Activated naive CD8-positive, alpha-beta T cell treated with anti-CD3 and anti-CD28 coated beads, Interleukin-2, amount 10 ng/mL, durations not matched to agents 7 days and 5 days (primary cell): Measurements from ENCODE around the gene KRTAP5-1. TPM values are rescaled to one million over a fixed set of nuclear protein-coding genes. Genes with fewer than 3 reads are reported as not detected.

Source experiments
- ATAC-seq: fragments of 150-1000 bp; cut with Tn5 transposase; one replicate; pipeline ENCODE4 v1.10.0; 2021; ENCODE audit warnings: low read depth, moderate library complexity
- POLR2A ChIA-PET: fragments of 350-600 bp; sonication (Branson Sonifier 250); formaldehyde crosslinking; loops from one replicate; lab custom pipeline; 2021; ENCODE audit warnings: antibody characterized with exemption; lab: Charles Lee
- DNase-seq: peaks from one replicate; pipeline ENCODE4 v3.0.0; 2021
- H3K27ac Mint-ChIP-seq: one replicate; pipeline ENCODE4 v1.8.0; 2022; ENCODE audit warnings: mild to moderate bottlenecking, mixed read lengths
- H3K27me3 Mint-ChIP-seq: one replicate; pipeline ENCODE4 v1.8.0; 2022; ENCODE audit warnings: mild to moderate bottlenecking, moderate library complexity, mixed read lengths
- H3K36me3 Mint-ChIP-seq: one replicate; pipeline ENCODE4 v1.8.0; 2021; ENCODE audit warnings: mild to moderate bottlenecking, mixed read lengths
- H3K4me1 Mint-ChIP-seq: one replicate; pipeline ENCODE4 v1.8.0; 2021; ENCODE audit warnings: mixed read lengths
- H3K4me3 Mint-ChIP-seq: one replicate; pipeline ENCODE4 v1.8.0; 2022; ENCODE audit warnings: mild to moderate bottlenecking, moderate library complexity, mixed read lengths
- H3K9me3 Mint-ChIP-seq: one replicate; pipeline ENCODE4 v1.8.0; 2021; ENCODE audit warnings: mixed read lengths
- total RNA-seq, 2 experiments: library from RNA; stranded (reverse); gene quantifications; one replicate each; pipeline ENCODE4 v1.2.3, GENCODE V29; 2021

The KRTAP5-1 gene
- total RNA-seq, 2 experiments from 2014 or later: not detected

- peaks cover 7% of the 10 kb centered on the region for H3K27me3 Mint-ChIP-seq
- H3K27ac Mint-ChIP-seq: no peak overlapping the region
- H3K4me3 Mint-ChIP-seq: no peak overlapping the region
- no peaks in the 10 kb centered on the region for H3K9me3 Mint-ChIP-seq
- no peak for ATAC-seq
- no peak for DNase-seq
- POLR2A ChIA-PET: no interaction called here
- H3K4me1 Mint-ChIP-seq: no peaks in the 10 kb centered on the region
- no peaks in the 10 kb centered on the region for H3K36me3 Mint-ChIP-seq
These were observed 19.7 kb downstream of the KRTAP5-1 start for GRCh38 chr11:1565173-1565903.

DNA sequence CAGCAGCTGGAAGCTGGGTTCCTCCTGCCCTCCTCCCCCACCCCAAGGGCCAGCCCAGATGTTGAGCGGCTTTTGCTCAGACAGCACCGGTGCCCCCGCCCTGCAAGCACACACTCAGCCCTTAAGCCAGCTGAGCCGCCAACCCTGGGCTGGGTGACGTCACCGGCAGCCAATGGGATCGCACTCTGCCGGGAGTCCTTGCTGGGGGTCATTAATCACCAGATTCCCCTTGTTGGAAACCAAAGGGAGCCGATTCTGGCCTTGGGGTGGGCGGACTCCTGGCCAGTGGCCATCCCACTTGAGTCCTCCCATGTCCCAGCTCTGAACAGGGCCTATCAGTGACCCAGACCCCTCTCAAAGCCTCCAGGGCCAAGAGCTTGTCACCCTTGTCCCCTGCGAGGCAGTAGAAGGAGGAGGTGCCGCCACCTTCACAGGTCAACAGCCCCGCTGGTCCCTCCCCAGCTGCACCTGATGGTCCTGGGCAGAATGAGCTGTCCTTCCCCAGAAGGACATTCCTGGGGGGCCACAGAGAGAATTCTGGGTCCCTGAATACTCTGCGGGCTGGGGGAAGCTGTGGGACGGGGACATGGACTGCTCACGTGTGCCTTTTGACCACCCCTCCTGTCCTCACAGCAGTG lies 20.4 kb downstream of the KRTAP5-1 start:
- POLR2A ChIA-PET: no interaction called here
- no peaks in the 10 kb centered on the region for H3K9me3 Mint-ChIP-seq
- no peaks in the 10 kb centered on the region for H3K36me3 Mint-ChIP-seq
- ATAC-seq (no peak), DNase-seq (no peak)
- H3K4me1 Mint-ChIP-seq: no peaks in the 10 kb centered on the region
- peaks cover 4% of the 10 kb centered on the region for H3K27me3 Mint-ChIP-seq
- no peak overlapping the region for H3K27ac Mint-ChIP-seq
- H3K4me3 Mint-ChIP-seq: no peak overlapping the region

GRCh38 chr11:1563697-1564534 lies 21.2 kb downstream of the KRTAP5-1 start:
- H3K27me3 Mint-ChIP-seq: no peaks in the 10 kb centered on the region
- no peak overlapping the region for H3K27ac Mint-ChIP-seq
- no peak overlapping the region for H3K4me3 Mint-ChIP-seq
- H3K9me3 Mint-ChIP-seq: no peaks in the 10 kb centered on the region
- no peaks in the 10 kb centered on the region for H3K36me3 Mint-ChIP-seq
- ATAC-seq (no peak), DNase-seq (no peak)
- POLR2A ChIA-PET: no interaction called here
- H3K4me1 Mint-ChIP-seq: no peaks in the 10 kb centered on the region

- no peak overlapping the region for H3K4me3 Mint-ChIP-seq
- ATAC-seq (no peak), DNase-seq (no peak)
- no peaks in the 10 kb centered on the region for H3K36me3 Mint-ChIP-seq
- no peaks in the 10 kb centered on the region for H3K9me3 Mint-ChIP-seq
- no peak overlapping the region for H3K27ac Mint-ChIP-seq
- no peaks in the 10 kb centered on the region for H3K4me1 Mint-ChIP-seq
- POLR2A ChIA-PET: no interaction called here
- H3K27me3 Mint-ChIP-seq: no peaks in the 10 kb centered on the region
These were observed 21.9 kb downstream of the KRTAP5-1 start for GRCh38 chr11:1563149-1563638.

GRCh38 chr11:1562469-1563148 lies 22.5 kb downstream of the KRTAP5-1 start:
- H3K36me3 Mint-ChIP-seq: no peaks in the 10 kb centered on the region
- H3K27me3 Mint-ChIP-seq: no peaks in the 10 kb centered on the region
- no peak overlapping the region for H3K27ac Mint-ChIP-seq
- no peaks in the 10 kb centered on the region for H3K4me1 Mint-ChIP-seq
- DNase-seq: no peak
- H3K9me3 Mint-ChIP-seq: no peaks in the 10 kb centered on the region
- no peak overlapping the region for H3K4me3 Mint-ChIP-seq
- no peak for ATAC-seq
- POLR2A ChIA-PET: no interaction called here

- no peak overlapping the region for H3K27ac Mint-ChIP-seq
- ATAC-seq (no peak), DNase-seq (no peak)
- no peaks in the 10 kb centered on the region for H3K27me3 Mint-ChIP-seq
- POLR2A ChIA-PET: no interaction called here
- H3K4me1 Mint-ChIP-seq: no peaks in the 10 kb centered on the region
- H3K36me3 Mint-ChIP-seq: no peaks in the 10 kb centered on the region
- H3K4me3 Mint-ChIP-seq: no peak overlapping the region
- H3K9me3 Mint-ChIP-seq: no peaks in the 10 kb centered on the region
These were observed 23.1 kb downstream of the KRTAP5-1 start for GRCh38 chr11:1561955-1562354.

DNA sequence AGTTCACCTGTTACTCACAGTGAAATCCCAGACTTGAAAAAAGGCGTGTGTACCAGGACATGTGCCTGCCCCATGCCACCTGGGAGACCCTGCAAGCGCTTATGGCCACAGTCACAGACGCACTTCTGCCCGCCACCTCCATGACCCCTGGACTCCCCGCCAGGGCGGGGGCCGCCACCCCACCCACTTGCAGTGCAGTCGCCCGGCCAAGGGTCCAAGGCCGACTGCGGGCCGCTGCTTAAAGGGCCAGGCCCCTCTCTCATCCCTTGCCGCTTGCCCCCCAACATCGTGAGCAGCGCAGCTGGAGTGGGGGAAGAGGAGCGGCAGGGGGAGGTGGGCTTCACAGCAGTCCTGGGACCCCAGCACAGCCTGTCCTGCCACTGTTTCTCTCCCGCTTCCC lies 23.8 kb downstream of the KRTAP5-1 start:
- DNase-seq (no peak), ATAC-seq (no peak)
- H3K27me3 Mint-ChIP-seq: no peaks in the 10 kb centered on the region
- H3K4me1 Mint-ChIP-seq: no peaks in the 10 kb centered on the region
- no peaks in the 10 kb centered on the region for H3K9me3 Mint-ChIP-seq
- H3K4me3 Mint-ChIP-seq: no peak overlapping the region
- no peak overlapping the region for H3K27ac Mint-ChIP-seq
- POLR2A ChIA-PET: no interaction called here
- no peaks in the 10 kb centered on the region for H3K36me3 Mint-ChIP-seq

- no peak for ATAC-seq
- DNase-seq: no peak
- Mint-ChIP-seq H3K27ac (no peak overlapping the region), H3K4me1 (no peaks in the 10 kb centered on the region), H3K4me3 (no peak overlapping the region), H3K36me3 (no peaks in the 10 kb centered on the region), H3K9me3 (no peaks in the 10 kb centered on the region), H3K27me3 (no peaks in the 10 kb centered on the region)
- POLR2A ChIA-PET: no interaction called here
These were observed 24.3 kb downstream of the KRTAP5-1 start for GRCh38 chr11:1560649-1561251.

DNA sequence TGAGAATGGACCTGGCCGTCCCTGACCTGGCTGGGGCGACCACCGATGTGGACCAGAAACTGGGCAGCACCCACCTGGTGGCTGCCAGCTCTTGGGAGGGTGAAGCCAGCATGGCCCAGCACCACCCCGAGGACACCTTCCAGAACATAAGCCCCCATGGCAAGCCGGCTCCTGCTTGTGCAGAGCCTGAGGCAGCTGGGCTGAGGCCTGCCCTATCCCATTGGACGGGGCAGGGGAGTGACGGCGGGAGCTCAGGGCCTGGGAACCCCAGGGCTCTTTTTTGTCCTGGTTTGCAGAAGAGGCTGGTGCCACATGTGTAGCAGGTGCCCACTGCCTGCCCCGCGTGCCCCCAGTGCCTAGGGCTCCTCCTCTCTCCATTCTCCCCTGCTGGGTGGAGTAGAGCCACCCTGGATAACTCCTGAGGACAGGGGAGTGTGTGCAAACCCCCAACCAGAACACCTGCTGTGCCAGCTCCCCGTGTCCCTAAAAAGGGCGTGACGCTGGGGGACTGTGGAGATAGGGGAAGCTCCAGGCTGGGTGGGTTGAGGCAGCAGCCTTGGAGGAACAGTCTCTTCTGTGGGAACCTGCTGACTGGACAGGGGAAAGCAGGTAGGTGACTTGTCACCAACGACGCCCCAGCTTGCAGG lies 25.0 kb downstream of the KRTAP5-1 start:
- H3K4me3 Mint-ChIP-seq: no peak overlapping the region
- H3K36me3 Mint-ChIP-seq: no peaks in the 10 kb centered on the region
- DNase-seq (no peak), ATAC-seq (no peak)
- POLR2A ChIA-PET: no interaction called here
- no peak overlapping the region for H3K27ac Mint-ChIP-seq
- no peaks in the 10 kb centered on the region for H3K4me1 Mint-ChIP-seq
- no peaks in the 10 kb centered on the region for H3K9me3 Mint-ChIP-seq
- no peaks in the 10 kb centered on the region for H3K27me3 Mint-ChIP-seq

DNA sequence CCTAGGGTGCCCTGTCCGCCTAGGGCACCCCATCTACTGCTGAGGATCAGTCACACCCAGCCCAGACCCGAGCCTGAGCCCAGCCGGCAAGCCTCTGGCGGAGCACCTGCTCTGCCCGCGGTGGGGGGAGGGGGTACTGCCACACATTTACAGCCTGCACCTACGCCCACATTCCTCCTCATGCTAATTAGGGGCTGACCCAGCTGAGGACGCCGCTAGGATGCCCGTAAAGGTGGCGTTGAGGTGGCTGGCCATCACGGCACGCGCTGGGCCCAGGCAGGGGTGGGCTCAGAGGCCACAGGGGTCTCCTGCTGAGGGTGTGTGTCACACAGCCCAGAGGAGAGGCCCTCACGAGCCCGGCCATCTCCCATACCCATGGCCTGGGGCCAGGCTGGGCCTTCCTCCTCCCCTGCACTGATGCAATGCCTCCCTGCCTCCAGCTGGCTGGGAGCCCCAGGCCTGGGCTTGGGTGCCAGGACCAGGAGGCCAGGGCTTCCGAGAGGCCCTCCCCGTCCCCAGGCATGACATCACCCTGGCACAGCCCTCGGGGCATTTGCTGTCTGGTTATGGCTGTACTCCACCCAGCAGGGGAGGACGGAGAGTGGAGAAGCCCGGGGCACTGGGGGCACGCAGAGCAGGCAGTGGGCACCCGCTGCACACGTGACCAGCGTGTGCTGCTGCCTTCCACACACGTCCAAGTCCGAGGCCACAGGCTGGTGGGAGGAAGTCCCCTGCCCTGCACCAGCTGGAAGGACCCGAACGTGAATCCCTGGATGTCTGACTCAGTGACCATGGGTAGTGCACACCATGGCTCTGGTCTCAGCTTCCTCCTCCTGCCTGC lies 25.8 kb downstream of the KRTAP5-1 start:
- H3K4me3 Mint-ChIP-seq: no peak overlapping the region
- POLR2A ChIA-PET: no interaction called here
- H3K36me3 Mint-ChIP-seq: no peaks in the 10 kb centered on the region
- DNase-seq (no peak), ATAC-seq (no peak)
- H3K27me3 Mint-ChIP-seq: no peaks in the 10 kb centered on the region
- H3K4me1 Mint-ChIP-seq: no peaks in the 10 kb centered on the region
- H3K27ac Mint-ChIP-seq: no peak overlapping the region
- no peaks in the 10 kb centered on the region for H3K9me3 Mint-ChIP-seq

DNA sequence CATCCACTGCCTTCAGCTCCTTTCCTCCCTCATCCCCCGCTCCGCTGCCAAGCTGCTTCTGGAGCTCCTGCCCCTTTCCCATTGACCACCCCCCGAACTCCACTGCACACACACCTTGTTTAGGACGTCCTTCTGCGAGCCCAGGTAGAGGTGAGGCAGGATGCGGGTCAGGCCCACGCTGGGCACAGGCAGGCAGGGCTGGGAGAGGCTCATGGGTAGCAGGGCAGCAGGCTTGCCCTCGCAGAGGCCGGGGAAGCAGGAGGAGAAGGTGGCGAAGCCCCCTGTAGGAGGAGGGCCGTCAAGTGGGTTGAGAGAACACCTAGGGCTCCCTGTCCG lies 26.3 kb downstream of the KRTAP5-1 start:
- peaks cover 1% of the 10 kb centered on the region for H3K27me3 Mint-ChIP-seq
- POLR2A ChIA-PET: no interaction called here
- H3K27ac Mint-ChIP-seq: no peak overlapping the region
- H3K36me3 Mint-ChIP-seq: no peaks in the 10 kb centered on the region
- ATAC-seq (no peak), DNase-seq (no peak)
- no peaks in the 10 kb centered on the region for H3K4me1 Mint-ChIP-seq
- H3K4me3 Mint-ChIP-seq: no peak overlapping the region
- no peaks in the 10 kb centered on the region for H3K9me3 Mint-ChIP-seq
